Left ventricle myocardium inferior (tissue), 1 donor: ENCODE measurements around the gene TMA16. TPM values are rescaled to one million over a fixed set of nuclear protein-coding genes. Genes with fewer than 3 reads are reported as not detected.
"Not testable (repeated sequence)": the region's sequence is repeated elsewhere in the genome, so short reads cannot be mapped to it uniquely, and the experiment has no call there.

Experiments
- DNase-seq: peaks from one replicate; pipeline ENCODE4 v3.0.0-alpha.2; 2020
- H3K27ac ChIP-seq: fragments of 200-600 bp; replicated peaks from 2 replicates; pipeline ENCODE4 v1.8.0; 2021
- H3K27me3 ChIP-seq: fragments of 200-600 bp; 2 replicates; pipeline ENCODE4 v1.8.0; 2021; ENCODE audit warnings: low read depth
- H3K36me3 ChIP-seq: fragments of 200-600 bp; 2 replicates; pipeline ENCODE4 v1.8.0; 2021
- H3K4me1 ChIP-seq: fragments of 200-600 bp; 2 replicates; pipeline ENCODE4 v1.8.0; 2021
- H3K4me3 ChIP-seq: fragments of 200-600 bp; 2 replicates; pipeline ENCODE4 v1.8.0; 2021; ENCODE audit warnings: mild to moderate bottlenecking, moderate library complexity
- H3K9me3 ChIP-seq: fragments of 200-600 bp; replicated peaks from 2 replicates; pipeline ENCODE4 v1.8.0; 2021
- intact Hi-C: fragments of 100-400 bp; cut with micrococcal nuclease; formaldehyde crosslinking; loops from one replicate; pipeline ENCODE4 v1.11.0; 2022
- long read RNA-seq: library from polyadenylated mRNA; unstranded; transcript quantifications from one replicate; pipeline ENCODE4 v2.0.0, GENCODE V29; 2021
- total RNA-seq: library from RNA; stranded (reverse); fragmentation: NEBNext Ultra II Directional; extraction: Animal tissue kit (Norgen Biotek cat#: 25700); gene quantifications from one replicate; pipeline ENCODE4 v1.2.1, GENCODE V29; 2021
- TF ChIP-seq, protein P1 (sequence below): fragments of 200-600 bp; IDR thresholded peaks from 2 replicates; pipeline ENCODE4 v1.8.0; 2021; ENCODE audit warnings: antibody characterized with exemption, mild to moderate bottlenecking, borderline replicate concordance
- donor health status: DM: no; HTN: yes; CAD: no; lungs with severe emphysema.

The TMA16 gene
- 7.1 TPM for total RNA-seq
- long read RNA-seq, transcript TMA16-201 (7 exons, 1,978 nt), result major isoform, 7 of 7 reads
- long read RNA-seq, partial matches to known transcripts, result 0 of 7 reads
- long read RNA-seq, other reads (novel, unspliced or antisense), result 0 of 7 reads

DNA sequence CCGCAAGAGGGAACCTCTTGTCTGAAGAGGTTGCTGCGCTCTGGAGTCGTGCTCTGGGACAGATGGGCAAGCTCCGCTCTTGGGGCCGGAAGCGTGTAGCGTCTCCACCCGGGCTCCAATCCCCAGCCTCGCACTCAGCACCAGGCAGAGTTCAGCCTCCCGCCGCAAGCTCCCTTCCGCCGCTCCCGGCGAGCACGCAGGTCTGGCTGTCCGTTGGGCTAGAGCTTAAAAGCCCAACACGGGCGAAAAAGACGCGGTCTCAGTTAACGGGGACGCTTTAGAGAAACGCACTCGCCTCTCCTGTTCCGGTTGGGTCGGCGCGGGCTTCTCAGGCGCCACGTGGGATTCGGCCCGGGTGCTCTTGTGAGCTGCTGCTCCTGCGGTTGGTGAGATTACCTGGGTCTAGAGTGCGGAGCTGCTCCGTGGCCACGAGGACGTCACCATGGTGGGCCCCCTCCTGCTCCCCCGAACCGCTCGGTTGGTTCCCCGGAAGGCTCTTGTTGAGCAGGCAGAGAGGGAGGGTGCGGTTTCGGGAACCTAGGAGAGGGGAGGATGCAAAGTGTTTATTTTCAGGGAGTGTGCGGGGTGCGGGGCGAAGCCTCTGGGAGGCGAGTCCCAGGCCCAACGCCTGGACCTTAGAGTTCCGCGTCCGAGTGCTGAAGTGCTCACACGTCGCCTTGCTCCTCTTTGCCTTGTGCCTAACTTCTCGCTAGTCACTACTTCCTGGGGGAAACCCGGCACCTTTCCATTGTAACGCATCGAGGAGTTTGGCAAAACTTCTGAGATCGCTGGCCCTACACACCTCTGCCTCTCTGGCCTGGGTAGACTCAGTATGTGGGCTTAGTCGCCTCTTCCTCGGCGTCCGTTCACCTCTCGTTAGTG is at the start of gene TMA16:
TMA16 (plus strand) TSS at position 331 of the 882 bp plus-strand sequence; CDS start at position 443, 112 bp downstream.
- DNase-seq, result peak; percentile 82
- H3K4me3 ChIP-seq, result peak within 1 kb of the TSS; percentile 84
- TF ChIP-seq, protein P1, sequence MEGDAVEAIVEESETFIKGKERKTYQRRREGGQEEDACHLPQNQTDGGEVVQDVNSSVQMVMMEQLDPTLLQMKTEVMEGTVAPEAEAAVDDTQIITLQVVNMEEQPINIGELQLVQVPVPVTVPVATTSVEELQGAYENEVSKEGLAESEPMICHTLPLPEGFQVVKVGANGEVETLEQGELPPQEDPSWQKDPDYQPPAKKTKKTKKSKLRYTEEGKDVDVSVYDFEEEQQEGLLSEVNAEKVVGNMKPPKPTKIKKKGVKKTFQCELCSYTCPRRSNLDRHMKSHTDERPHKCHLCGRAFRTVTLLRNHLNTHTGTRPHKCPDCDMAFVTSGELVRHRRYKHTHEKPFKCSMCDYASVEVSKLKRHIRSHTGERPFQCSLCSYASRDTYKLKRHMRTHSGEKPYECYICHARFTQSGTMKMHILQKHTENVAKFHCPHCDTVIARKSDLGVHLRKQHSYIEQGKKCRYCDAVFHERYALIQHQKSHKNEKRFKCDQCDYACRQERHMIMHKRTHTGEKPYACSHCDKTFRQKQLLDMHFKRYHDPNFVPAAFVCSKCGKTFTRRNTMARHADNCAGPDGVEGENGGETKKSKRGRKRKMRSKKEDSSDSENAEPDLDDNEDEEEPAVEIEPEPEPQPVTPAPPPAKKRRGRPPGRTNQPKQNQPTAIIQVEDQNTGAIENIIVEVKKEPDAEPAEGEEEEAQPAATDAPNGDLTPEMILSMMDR, result no peak
- H3K4me1 ChIP-seq, result peaks cover 25% of the 10 kb centered on the region
- intact Hi-C loops, result no loop called here
- no peaks in the 10 kb centered on the region for H3K27me3 ChIP-seq
- no peaks in the 10 kb centered on the region for H3K36me3 ChIP-seq
- no peaks in the 10 kb centered on the region for H3K9me3 ChIP-seq
- peak within 1 kb of the TSS; percentile 85 for H3K27ac ChIP-seq

DNA sequence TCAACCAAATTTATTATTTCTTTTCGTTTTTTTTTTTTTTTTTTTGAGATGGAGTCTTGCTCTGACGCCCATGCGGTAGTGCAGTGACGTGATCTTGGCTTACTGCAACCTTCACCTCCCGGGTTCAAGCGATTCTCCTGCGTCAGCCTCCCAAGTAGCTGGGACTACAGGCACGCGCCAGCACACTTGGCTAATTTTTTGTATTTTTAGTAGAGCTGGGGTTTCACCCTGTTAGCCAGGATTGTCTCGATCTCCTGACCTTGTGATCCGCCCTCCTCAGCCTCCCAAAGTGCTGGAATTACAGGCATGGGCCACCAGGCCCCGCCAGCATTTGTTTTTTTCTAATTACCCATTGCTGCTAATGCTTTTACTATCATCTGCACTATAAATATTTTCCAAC is 47.5 kb upstream of the TMA16 start:
- H3K9me3 ChIP-seq, intact Hi-C loops, DNase-seq, H3K36me3 ChIP-seq, H3K27me3 ChIP-seq, H3K4me3 ChIP-seq, H3K4me1 ChIP-seq: not testable (repeated sequence)
- peak overlapping the region; percentile 34 for H3K27ac ChIP-seq

DNA sequence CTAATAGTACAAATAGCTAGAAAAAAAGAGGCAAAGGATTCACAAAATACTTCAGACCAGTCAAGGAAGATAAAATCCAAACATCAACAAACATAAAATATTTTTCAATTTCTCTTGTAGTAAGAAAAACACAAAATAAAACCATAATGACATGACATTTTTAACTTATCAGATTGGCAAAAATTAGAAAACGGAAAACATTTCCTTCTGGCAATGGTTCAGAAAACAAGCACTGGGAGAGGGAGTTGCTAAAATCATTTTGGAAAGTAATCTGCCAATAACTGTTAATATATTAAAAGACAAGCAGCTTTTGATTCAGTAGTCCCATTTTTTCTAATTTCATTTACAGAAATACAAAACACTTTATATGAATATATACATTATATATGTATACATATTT is 47.0 kb upstream of the TMA16 start:
- Histone ChIP-seq H3K27me3 (no peaks in the 10 kb centered on the region), H3K4me3 (no peak overlapping the region), H3K36me3 (no peaks in the 10 kb centered on the region), H3K27ac (no peak overlapping the region), H3K9me3 (no peaks in the 10 kb centered on the region), H3K4me1 (no peaks in the 10 kb centered on the region)
- no peak for DNase-seq
- intact Hi-C loops, result no loop called here
- TF ChIP-seq, protein P1, result no peak

DNA sequence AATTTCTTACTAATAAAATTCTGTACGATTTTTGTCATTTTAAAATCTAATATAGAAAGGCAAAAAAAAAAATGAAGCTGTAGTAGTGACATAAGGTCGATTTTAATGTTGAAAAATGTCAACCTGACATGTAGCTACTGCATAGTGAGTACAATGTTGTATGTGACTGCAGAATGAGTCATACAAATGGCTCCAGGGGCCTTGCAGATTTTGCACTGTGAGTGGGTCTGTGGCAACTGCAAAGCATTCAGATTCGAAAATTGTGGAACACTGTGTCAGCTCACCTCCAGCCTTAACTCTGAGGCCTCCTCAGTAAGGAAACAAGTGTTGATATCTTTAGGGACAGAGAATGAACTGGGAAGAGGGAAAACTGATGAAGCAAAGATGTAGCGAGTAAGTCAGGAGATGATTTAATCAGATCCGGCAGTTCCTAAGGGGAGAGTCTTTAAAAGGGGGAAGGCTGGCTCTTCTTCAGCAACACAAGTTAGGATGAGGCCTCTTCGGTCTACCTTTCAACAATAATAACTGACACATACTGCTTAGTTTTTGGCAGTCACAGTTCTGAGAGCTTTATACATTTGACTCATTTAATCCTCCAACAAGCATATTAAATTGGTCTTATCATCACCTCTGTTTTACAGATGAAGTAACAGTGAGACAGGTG is 45.8 kb upstream of the TMA16 start:
- H3K4me1 ChIP-seq, result no peaks in the 10 kb centered on the region
- no peak overlapping the region for H3K4me3 ChIP-seq
- no peak overlapping the region for H3K27ac ChIP-seq
- no peaks in the 10 kb centered on the region for H3K36me3 ChIP-seq
- H3K9me3 ChIP-seq, result no peaks in the 10 kb centered on the region
- intact Hi-C loops, result no loop called here
- TF ChIP-seq, protein P1, result no peak
- no peak for DNase-seq
- H3K27me3 ChIP-seq, result no peaks in the 10 kb centered on the region

DNA sequence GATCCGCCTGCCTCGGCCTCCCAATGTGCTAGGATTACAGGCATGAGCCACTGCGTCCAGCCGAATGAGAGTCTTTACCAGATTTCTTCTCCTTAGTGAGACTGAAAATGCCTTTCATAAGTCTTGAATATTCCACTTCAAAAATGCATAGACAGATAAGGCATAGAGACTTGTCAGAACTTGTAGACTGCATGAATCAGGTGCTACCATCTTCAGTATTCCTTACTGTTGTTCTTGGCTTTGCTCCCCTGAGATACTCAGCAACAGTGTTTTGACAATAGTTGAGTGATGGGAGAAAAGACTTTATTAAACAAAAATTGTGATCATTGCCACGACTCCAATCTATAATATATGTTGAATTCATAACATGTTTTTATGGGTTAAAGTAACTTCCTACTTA is 31.9 kb upstream of the TMA16 start:
- Histone ChIP-seq H3K27me3 (no peaks in the 10 kb centered on the region), H3K27ac (no peak overlapping the region), H3K9me3 (no peaks in the 10 kb centered on the region), H3K4me3 (no peak overlapping the region), H3K4me1 (no peaks in the 10 kb centered on the region), H3K36me3 (no peaks in the 10 kb centered on the region)
- intact Hi-C loops, result no loop called here
- no peak for DNase-seq
- TF ChIP-seq, protein P1, result no peak
